8988T (cell line): ENCODE results near the gene NHS.

Experiments used
- DNase-seq: peaks from one replicate; pipeline ENCODE4 v3.0.0; 2011

The NHS gene

DNA sequence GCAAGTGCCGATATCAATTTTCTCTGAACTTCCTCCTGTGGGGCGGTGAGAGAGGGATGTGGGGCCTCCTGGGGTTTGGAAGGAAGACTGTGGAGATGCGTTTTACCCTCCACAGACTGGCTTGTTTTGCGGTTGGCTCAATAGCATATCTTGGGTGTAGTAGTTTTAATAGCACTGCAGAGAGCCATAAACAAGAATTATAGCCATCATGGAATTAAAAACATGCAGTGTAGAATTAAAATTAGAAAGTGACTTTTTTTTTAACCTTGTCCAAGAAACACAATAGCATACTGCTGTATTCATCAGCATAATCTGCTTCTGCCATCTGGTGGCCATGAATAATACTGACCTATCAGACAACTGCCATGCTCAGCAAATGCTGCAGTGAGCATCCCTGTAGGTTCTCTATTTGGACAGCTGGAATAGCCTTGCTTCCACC lies 315.0 kb downstream of the NHS start:
- peak; percentile 31 for DNase-seq

DNA sequence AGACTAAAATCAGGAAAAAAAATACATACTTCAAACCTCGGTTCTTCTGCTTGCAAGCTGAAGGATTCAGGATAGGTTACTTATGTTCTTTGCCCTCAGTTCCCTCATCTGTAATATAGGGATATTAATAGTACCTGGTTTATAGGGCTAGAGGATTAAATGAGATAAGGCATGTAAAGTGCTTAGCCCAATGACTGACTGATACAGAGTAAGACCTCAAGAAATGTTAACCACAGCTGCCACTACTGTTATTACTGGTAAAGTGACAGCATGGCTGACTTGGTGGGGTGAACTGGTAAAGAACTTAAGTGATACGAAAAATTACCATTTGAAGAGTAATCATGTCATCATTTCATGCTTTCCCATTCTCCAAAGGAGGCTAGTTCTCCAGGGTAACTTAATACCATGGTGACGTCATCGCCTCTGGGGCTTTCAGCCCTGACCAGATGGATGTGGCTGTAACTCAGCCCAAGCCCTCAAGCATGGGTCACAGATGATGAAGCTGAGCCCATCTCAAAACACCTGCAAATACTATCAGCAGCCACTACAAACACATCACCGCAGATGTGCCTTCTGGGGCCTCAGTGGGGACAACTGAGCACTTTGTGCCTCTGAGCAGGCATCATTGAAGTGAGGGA lies 317.8 kb downstream of the NHS start:
- no peak for DNase-seq

DNA sequence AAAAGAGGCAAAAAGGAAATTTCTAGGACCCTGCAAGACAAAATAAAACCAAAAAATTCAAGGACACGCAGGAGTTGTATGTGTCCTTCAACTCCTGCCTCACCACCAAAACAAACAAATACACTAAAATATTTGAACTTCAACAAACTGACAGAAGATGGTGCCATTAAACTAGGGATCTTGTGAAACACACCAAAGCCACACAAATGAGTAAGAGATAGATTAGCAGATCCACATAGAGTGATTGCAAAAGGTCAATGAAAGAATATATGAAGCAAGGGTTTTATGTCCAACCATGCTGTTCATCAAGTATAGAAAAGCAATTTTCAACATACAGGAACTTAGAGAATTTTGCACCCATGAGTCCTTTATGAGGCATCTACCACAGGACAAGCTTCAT lies 322.2 kb downstream of the NHS start:
- no peak for DNase-seq

DNA sequence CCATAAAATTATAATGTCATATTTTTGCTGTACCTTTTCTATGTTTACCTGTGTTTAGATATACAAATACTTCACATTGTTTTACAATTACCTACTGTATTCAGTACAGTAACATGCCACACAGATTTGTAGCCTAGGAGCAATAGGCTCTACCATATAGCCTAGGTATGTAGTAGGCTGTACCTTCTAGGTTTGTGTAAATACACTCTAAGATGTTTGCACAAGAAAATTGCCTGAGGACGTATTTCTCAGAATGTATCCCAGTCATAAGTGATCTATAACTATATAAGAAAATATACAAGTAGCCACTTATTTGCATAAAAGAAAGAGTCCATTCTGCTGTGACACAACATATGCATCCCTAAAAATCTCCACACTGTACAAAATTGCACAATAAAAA lies 326.0 kb downstream of the NHS start:
- no peak for DNase-seq

DNA sequence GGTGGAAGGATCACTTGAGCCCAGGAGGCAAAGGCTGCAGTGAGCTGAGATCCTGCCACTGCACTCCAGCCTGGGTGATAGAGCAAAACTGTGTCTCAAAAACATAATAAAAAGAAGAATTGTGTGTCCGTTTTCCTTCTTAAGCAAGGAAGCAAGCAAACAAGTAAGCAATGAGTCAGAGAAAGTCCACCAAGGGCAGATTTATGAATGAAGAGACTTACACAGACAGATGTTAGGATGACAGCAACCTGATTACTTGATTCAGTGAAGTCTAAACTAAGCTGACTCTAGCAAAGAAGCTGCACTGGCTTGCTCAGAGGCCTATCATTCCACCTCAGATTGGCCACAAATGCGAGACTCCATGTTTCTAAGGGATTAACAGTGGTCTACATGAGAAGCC lies 328.2 kb downstream of the NHS start:
- DNase-seq: no peak

DNA sequence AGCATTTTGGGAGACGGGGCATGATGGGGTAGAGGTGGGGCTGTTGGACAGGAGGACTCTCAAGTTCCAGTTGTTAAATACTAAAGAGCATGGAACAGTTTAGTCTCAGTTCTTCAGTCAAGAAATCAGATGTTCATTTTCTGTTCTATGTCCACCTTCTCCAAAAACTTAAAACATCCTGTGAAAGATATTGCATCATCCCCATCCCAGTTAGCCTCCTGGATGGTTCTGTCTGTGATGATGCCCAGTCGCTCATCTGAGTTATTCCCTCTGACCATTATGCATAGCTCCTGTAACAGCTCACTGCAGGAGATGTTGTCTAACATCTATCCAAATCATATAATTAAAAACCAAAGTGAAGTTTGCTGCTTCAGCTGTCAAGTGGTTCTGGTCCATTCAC lies 330.2 kb downstream of the NHS start:
- no peak for DNase-seq

DNA sequence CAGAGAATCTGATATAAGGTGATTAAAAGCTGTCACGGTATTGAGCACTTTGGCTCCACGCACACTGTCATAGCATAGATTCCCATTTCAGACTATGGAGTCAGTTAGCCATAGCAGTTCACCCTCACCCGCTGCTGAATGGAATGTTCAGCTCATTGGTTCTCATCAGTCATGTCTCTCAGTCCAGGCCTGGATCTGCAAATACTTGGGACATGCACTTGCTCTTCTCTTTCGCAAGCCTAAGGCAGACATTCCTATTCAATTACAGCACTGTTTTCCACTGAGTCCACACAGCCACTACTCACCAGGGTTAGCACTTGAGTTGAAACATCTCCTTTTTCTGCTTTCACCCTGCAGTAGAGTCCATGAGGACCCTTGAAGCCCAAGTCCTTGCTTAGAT lies 331.7 kb downstream of the NHS start:
- DNase-seq: no peak

DNA sequence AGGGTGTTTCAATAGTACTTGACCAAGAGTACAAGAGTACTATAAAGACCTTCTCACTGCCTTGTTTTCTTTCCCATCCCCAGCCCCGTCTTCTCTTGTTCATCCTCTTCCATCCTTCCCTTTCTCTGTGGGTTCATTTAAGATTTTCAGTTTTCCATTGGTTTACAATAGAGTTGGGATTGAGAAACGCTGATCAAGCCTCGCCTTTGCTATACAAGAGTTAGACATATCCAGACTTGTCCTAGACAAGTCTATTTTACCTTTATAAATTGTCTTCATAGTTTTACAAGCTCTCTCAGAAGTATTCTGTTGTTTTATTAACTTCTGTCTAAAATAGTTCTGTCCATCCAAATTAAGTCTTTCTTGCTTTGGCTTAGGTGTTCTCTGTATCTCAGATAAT lies 332.7 kb downstream of the NHS start:
- no peak for DNase-seq

DNA sequence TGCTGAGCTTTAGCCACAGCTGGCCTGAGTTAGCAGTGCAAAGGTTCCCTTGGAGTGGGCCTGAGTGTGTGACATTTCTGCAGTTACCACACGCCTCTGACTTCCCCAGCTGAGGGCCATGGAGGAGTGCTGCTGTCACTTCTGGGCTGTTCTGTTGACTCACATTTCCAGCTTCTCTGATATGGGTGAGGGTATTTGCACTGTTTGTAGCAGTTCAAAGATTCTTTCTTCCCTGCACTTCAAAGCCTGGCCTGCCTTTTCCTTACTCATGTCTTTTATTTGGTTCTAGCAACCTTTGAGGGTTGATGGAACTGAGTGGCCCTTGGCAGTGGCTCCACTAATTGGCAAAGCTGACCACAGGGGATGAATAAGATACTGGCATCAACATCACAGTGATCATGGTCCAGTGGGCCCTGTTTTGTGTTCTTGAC lies 335.9 kb downstream of the NHS start:
- no peak for DNase-seq

DNA sequence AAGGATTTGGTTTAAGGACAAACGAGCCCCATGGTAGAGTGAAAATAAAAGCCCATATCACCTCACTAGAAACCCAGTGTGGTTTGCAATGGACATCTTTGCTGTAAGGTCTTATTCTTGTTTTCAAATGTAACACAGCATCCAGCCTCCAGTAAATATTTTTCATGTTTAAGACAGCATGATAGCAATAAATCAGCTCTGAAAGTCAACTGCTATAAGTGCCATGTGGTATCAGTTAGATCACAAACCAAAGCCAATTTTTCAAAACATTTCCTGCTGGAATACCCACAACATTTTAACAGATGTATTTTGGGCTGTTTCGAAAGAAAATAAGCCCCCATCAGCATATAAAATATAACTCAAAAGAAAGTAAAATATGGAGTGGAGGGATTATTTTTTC lies 338.3 kb downstream of the NHS start:
- DNase-seq: no peak

DNA sequence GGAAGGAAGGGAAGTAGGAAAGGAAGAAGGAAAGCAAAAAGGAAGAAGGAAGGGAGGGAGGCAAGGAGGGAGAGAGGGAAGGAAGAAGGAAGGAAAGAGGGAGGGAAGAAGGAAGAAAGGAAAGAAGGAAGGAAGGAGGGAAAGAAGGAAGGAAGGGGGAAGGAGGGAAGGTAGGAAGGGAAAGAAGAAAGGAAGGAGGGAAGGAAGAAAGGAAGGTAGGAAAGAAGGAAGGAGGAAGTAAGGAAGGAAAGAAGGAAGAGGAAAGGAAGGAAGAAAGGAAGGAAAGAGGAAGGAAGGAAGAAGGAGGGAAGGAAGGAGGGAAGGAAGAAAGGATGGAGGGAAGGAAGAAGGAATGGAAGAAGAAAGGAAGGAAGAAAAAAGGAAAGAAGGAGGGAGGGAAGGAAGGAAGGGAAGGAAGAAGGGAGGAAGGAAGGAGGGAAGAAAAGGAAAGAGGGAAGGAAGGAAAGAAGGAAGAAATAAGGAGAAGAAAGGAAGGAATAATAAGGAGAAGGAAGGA lies 343.7 kb downstream of the NHS start:
- DNase-seq: no peak

DNA sequence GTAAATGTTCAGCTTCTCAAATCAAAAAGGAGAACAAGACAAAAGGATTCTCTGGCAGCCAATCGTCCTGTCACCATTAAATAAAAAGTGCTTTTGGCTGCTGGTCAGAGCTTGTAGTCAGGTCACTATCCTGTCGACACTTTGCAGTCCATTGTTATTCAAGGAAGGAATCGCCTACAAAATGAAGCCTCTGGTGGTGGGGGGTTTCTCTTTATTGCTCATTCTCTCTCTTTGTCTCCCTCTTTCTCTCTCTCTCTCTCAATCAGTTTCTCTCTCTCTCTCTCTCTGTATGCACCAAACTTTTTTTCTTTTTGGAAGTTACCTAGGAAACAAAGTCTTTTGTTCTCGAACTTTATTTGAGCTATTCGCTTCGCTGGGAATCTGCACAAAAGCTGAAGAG lies 344.7 kb downstream of the NHS start:
- no peak for DNase-seq

DNA sequence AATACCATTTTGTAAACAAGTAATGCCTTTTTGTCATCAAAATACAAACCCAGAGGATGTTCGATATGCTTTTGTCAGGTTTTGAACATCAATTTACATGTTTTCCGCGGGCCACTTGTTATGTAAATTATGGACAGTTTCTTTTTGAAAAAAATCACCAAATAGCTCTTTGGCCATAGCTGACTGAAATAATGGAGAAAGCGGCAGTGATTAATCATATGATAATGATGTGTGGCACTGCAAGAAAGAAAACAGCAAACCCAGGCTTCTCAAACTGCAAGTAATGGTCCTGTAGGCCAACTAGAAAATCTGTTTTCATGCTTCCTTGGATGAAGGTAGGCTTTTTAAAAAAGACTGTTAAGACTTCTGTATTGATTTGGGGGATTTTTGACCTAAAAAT lies 346.7 kb downstream of the NHS start:
- DNase-seq: no peak

DNA sequence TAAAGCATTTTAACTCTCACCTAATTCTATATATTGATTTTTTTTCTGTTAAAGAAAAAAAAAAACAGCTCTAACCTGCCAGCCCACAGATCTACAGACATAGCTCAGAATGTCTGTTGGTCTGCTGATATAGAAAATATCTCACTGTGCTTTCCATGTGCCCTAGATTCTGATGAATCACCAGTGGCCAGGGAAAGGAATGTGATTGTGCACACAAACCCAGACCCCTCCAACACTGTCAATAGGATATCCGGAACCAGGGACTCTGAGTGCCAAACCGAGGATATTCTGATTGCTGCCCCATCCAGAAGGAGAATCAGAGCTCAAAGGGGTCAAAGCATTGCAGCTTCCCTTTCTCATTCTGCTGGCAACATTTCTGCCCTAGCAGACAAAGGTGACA lies 350.2 kb downstream of the NHS start:
- DNase-seq: no peak

DNA sequence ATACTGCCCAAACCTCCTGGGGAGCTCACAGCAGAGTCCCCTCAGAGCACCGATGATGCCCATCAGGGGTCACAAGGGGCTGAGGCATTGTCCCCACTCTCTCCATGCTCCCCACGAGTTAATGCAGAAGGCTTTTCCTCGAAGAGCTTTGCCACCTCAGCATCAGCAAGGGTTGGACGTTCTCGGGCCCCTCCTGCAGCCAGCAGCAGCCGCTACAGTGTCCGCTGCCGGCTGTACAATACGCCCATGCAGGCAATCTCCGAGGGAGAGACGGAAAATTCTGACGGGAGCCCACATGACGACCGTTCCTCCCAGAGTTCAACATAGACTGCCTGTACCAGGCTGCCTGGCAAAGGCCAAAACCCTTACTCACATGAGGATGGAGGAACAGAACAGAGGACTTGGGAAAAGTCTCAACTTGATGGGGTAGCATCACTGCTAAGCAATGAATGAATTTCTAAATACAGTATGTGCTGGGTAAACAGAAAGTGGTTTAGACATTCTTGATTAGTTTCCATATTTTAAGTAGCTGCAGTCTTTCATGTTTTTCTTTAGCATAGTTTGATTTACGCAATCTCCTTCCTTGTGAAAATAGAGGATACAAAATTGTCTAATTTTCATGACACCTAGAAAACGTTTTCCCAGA lies 357.3 kb downstream of the NHS start:
- DNase-seq: no peak

DNA sequence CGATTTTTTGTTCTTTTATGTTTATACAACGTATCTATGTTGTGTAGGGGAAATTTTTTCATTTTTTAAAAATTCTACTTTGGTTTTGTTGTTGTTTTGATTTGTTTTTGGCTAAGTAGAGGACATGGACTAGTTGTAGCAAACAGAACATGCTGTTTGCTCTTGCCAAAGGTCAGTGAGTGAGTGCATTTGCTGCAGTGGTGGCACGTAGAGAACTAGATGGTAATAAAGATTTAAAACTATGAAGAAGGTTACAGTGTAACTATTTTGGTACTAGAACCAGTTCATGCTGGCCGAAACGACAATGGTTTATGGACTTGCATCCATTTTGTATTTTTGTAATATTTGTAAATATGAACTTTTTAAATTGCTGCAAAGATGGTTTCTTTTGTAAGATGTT lies 360.4 kb downstream of the NHS start:
- no peak for DNase-seq

DNA sequence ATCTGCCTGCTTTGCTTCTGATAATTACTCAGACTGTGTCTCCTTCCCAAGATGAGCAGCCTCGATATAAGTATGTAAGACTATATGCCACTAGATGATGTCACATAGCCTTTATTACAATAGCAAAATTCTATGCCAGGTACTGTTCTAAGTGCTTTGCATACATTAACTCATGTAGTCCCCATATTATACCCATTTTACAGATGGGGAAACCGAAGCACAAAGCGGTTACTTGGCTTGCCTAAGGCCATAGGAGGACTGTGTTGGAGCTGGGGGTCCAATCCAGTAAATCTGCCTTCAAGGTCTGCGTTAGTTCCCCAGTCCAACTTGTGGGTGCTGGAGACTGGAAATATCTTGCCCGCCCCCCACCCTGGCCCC lies 361.5 kb downstream of the NHS start:
- DNase-seq: no peak

DNA sequence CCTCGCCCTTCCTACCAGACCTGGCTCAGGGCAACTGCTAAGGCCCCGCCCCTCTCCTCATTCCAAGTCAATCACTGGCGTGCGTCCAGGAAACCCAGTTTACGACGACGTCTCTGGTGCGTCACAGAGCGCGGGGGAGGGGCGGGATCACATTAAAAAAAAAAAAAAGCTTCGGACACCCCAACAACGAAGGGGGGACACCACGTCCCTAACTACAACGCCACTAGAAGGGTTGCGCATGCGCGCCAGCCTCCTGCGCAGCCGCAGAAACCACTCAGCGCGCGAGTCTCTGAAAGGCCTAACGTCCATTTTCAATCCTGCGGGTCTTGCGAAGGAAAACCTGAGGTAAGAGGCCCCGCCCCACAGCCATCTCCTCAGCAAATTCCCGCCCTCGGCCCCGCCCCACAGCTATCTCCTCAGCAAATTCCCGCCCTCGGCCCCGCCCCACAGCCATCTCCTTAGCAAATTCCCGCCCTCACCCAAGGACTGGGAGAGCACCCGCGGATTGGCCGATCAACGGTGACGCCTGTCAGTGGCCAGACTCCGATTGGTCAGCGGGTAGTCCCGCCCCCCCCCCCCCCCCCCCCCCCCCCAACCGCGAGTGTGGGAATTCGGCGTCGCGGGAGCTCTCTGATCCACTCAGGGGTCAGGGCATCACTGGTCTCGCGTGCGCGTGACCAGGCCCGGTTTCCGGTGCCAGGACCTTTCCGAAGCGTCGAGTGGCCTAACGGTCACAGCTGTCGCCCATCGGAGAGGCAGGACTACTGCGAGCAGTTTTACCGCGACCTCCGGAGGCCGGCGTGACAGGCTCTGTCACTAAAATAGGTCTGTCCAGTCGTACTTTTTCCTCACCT lies 362.1 kb downstream of the NHS start, which contains the start of gene SCML1:
Gene SCML1 (plus strand): TSS at position 638 of the 854 bp plus-strand sequence. CDS start 6,694 bp downstream, outside the sequence.
- DNase-seq: peak; percentile 57

DNA sequence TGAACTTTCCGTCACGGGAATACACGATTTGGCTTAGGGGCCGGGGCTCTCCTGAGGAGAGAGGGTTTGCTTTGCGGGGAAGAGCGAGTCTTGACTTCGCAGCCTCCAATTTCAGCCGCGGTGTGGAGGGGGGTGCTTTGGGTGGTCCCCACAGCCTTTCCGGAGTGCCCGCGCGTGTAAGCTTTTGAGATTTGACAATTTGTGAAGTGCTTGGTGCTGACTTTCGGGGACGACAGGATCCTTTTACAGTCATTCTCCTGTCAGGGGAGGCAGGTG lies 362.6 kb downstream of the NHS start:
- no peak for DNase-seq

DNA sequence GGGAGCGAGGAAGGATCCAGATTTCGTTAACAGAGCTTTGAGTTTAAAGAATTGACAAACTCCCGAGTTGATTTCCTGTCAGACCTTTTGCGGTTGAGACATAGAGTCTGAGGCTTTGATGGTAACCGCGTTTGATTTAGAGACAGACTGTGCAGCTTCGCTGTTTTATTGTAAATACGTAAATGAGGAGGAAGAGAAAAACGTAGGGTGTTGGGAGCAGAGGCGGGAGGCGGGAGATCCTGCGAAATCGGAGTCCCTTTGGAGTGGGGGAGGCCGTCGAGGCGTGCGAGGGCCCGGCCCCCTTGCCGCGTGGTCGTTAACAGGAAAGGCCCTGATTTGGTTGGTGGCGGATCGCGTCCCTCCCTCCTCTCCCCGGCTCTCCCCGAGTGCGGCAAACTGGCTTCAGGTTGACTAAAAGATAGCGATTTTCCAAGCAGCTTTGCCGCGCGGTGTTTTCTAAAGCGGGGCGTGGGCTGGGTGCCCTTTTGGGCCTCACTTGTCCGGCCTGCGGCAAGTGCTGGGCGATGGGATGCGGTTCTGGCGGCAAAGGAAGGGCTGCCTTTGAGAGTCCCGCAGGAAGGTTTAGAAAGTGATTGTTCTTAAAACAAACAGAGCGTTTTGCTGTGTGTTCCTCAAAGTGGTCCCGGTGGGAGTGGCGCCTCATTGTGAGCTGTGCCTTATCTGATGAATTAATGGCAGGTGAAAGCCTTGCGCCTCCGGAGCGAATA lies 363.1 kb downstream of the NHS start:
- no peak for DNase-seq

DNA sequence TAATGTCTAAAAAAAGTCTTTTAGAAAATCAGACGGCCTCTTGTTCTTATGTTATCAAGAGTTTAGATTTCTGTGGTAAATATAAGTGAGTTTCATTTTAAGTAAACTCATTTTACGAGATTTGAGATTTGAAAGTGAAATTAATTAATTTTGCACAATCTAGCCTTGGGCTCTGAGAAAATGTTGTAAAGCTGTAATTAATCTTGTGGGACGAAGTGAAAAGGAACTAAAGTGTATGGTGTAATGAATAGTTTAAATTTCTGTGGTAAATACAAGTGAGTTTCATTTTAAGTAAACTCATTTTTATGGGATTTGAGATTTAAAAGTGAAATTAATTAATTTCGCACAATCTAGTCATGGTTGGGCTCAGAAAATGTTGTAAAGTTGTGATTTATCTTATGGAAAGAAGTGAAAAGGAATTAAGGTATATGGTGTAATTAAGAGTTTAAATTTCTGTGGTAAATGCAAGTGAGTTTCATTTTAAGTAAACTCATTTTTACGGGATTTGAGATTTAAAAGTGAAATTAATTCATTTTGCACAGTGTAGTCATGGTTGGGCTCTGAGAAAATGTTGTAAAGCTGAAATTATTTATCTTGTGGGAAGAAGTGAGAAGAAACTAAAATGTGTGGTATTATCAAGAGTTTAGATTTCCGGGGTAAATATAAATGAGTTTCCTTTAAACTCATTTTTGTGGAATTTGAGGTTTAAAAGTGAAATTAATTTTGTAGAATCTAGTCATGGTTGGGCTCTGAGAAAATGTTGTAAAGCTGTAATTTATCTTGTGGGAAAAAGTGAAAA lies 363.9 kb downstream of the NHS start:
- no peak for DNase-seq
